Measurements from ENCODE around the gene BACH2. TPM values are rescaled to one million over a fixed set of nuclear protein-coding genes. Genes with fewer than 3 reads are reported as not detected.

BACH2 gene
- total RNA-seq, 1 donor from 2014 or later, result 90.4 TPM

DNA sequence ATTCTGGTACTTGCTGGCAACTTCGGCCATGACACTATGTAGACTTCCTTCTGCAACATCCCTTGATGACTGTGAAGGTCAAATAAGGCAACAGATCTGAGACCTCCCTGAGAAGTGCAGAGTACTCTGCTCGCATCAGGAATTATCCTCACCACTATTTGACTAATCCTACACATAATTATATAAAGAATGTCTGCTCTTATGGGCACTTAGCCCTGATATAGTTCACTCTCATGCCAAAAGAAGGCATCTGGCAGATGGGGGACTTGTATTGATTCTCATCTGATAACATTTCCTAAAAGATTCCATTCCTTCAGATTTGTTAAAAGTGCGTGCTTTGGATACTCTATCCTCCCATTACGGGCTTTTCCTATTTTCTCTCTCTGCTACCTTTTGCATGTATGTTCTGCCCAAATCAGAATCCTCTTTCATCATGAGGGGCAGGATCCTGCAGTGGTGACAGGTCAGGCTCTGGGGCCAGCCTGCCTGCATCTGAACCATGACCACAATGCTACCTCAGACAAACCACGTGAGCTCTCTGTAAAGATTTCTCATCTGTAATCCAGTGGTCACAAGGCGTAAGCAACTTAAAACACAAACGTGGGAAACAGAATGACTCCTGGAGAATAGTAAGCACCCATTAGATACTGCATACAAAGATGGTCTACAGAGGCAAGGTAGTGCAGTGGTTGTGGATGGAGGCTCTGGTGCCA, 268.4 kb downstream of the BACH2 start:
- intact Hi-C loops (cut with micrococcal nuclease), result loop anchor here (10.0 kb wide), 1 partner anchor 47 kb away; no protein-coding TSS in a partner anchor
- TF ChIP-seq, protein P1, sequence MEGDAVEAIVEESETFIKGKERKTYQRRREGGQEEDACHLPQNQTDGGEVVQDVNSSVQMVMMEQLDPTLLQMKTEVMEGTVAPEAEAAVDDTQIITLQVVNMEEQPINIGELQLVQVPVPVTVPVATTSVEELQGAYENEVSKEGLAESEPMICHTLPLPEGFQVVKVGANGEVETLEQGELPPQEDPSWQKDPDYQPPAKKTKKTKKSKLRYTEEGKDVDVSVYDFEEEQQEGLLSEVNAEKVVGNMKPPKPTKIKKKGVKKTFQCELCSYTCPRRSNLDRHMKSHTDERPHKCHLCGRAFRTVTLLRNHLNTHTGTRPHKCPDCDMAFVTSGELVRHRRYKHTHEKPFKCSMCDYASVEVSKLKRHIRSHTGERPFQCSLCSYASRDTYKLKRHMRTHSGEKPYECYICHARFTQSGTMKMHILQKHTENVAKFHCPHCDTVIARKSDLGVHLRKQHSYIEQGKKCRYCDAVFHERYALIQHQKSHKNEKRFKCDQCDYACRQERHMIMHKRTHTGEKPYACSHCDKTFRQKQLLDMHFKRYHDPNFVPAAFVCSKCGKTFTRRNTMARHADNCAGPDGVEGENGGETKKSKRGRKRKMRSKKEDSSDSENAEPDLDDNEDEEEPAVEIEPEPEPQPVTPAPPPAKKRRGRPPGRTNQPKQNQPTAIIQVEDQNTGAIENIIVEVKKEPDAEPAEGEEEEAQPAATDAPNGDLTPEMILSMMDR (IDR thresholded peaks at IDR 0.05), result no peak
- peaks cover 55% of the 10 kb centered on the region for H3K36me3 Mint-ChIP-seq (ENCODE audit: low read depth)

DNA sequence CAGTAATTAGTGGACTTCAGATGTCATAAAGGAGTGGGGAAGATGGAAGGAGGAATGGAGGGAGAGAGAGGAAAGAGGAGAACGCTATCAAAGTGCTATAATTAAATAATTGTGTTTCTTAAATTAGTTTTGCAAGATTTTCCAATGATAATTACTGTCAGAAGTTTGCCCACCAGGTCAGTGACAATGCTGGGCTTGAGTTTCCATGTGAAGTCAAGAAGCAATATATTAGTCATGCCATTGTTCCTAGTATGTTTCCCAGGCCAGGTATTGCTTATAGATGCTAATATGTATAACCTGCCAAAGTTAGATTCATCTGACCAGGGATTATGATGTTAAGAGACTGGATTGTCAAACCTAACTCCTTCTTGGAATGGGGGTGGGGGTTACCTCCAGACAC, 270.4 kb downstream of the BACH2 start:
- TF ChIP-seq, protein P1 (IDR thresholded peaks at IDR 0.05), result no peak
- Mint-ChIP-seq H3K9me3 (no peaks in the 10 kb centered on the region), H3K27ac (peak overlapping the region; percentile 67), H3K36me3 (ENCODE audit: low read depth) (peaks cover 64% of the 10 kb centered on the region), H3K4me3 (peak overlapping the region; percentile 44), H3K4me1 (peaks cover 65% of the 10 kb centered on the region), H3K27me3 (no peaks in the 10 kb centered on the region)
- POLR2A ChIA-PET, result no interaction called here
- intact Hi-C loops (cut with micrococcal nuclease), result loop anchor here (10.0 kb wide), 1 partner anchor 49 kb away; no protein-coding TSS in a partner anchor
- no peak for ATAC-seq (ENCODE audit: low read depth)
- CTCF ChIA-PET, result no interaction called here
- no peak for DNase-seq

More for the DNA sequence above, 268.4 kb downstream of the BACH2 start:
- ChIA-PET CTCF (no interaction called here), POLR2A (no interaction called here)
- H3K4me1 Mint-ChIP-seq, result peaks cover 68% of the 10 kb centered on the region
- ATAC-seq (ENCODE audit: low read depth) (no peak), DNase-seq (no peak)
- H3K27ac Mint-ChIP-seq, result peak overlapping the region; percentile 59
- no peaks in the 10 kb centered on the region for H3K9me3 Mint-ChIP-seq
- H3K27me3 Mint-ChIP-seq, result no peaks in the 10 kb centered on the region
- H3K4me3 Mint-ChIP-seq, result no peak overlapping the region

DNA sequence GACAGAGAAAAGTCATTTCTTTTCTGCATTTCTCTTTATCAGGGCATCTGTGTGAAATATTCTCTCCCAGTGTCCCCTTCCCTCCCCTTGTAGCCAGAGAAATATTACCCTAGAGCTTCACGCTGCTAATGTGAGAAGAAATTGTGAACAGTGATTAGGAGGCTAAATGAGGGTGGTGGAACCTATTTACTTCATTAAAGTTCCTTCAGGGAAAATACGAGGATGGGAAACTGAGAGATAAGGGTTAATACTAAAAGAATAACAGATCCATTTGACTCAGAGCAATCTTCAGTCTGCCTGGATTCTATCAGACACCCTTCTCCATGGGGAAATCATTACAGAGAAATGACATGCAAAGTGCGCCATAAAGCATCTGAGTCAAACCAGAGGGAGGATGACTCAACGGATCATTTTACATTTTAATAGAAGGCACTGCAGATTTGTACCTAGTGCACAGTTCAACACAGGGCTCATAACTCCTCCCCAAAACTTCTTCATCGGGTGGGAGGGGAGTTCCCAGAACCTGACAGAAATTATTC, 271.1 kb downstream of the BACH2 start:
- Mint-ChIP-seq H3K4me1 (peaks cover 68% of the 10 kb centered on the region), H3K27me3 (no peaks in the 10 kb centered on the region), H3K36me3 (ENCODE audit: low read depth) (peaks cover 69% of the 10 kb centered on the region), H3K27ac (peak overlapping the region; percentile 67), H3K4me3 (peak overlapping the region; percentile 44), H3K9me3 (no peaks in the 10 kb centered on the region)
- TF ChIP-seq, protein P1 (IDR thresholded peaks at IDR 0.05), result no peak
- no peak for DNase-seq
- CTCF ChIA-PET, result no interaction called here
- intact Hi-C loops (cut with micrococcal nuclease), result loop anchor here (2.0 to 10.0 kb wide), 2 partner anchors 17 to 49 kb away; no protein-coding TSS in a partner anchor
- peak; percentile 97 for ATAC-seq (ENCODE audit: low read depth)
- POLR2A ChIA-PET, result interaction anchor here (1.2 kb wide), 1 partner anchor 58 kb away, joined by 3 read pairs; no protein-coding TSS in a partner anchor

DNA sequence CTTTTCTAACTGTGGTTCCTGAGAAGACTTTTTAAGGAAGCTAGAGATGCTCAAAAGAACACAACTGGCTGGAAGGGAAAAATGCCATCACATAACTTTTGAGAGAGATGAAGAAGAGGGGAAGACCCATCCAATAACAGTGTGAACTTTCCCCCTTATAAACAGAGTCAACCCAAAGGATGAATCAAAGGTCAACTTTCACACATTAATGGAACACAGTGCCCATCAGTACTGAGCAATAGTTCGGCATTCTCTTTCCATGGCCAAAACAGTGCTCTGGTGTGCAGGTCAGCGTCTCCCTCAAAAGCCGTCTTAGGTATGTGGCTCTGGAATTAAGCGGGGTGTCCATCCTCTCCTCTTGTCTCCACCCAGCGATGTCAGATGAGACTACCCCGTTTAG, 272.0 kb downstream of the BACH2 start:
- no peaks in the 10 kb centered on the region for H3K9me3 Mint-ChIP-seq
- no peak overlapping the region for H3K4me3 Mint-ChIP-seq
- H3K4me1 Mint-ChIP-seq, result peaks cover 69% of the 10 kb centered on the region
- intact Hi-C loops (cut with micrococcal nuclease), result loop anchor here (2.0 to 10.0 kb wide), 2 partner anchors 16 to 50 kb away; no protein-coding TSS in a partner anchor
- peak overlapping the region; percentile 67 for H3K27ac Mint-ChIP-seq
- TF ChIP-seq, protein P1 (IDR thresholded peaks at IDR 0.05), result no peak
- ATAC-seq (ENCODE audit: low read depth) (no peak), DNase-seq (no peak)
- POLR2A ChIA-PET, result interaction anchor here (1.2 kb wide), 1 partner anchor 59 kb away, joined by 3 read pairs; no protein-coding TSS in a partner anchor
- peaks cover 68% of the 10 kb centered on the region for H3K36me3 Mint-ChIP-seq (ENCODE audit: low read depth)
- H3K27me3 Mint-ChIP-seq, result no peaks in the 10 kb centered on the region
- CTCF ChIA-PET, result no interaction called here

DNA sequence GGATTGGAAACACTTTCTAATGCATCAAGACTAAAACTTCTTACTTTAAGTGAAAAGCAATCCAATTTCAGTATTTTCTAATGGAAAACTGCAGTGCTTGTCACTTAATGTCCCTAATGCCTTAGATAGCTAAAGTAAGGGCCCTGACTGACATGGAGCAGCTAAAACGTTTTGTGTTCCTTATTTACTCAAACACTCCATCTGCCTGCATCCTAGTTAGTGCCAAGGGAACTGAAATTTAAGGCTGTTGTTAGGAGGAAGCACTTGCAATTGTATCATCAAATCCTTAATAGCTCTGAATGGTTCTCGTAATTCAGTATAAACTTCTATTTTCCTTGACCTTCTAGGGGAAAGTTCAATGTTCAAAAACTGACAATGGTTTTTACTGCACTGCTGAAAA, 274.9 kb downstream of the BACH2 start:
- Mint-ChIP-seq H3K36me3 (ENCODE audit: low read depth) (peaks cover 68% of the 10 kb centered on the region), H3K9me3 (no peaks in the 10 kb centered on the region), H3K27ac (no peak overlapping the region), H3K4me3 (no peak overlapping the region), H3K27me3 (no peaks in the 10 kb centered on the region), H3K4me1 (peaks cover 54% of the 10 kb centered on the region)
- DNase-seq (no peak), ATAC-seq (ENCODE audit: low read depth) (no peak)
- ChIA-PET POLR2A (no interaction called here), CTCF (no interaction called here)
- intact Hi-C loops (cut with micrococcal nuclease), result loop anchor here (10.0 kb wide), 1 partner anchor 53 kb away; no protein-coding TSS in a partner anchor
- TF ChIP-seq, protein P1 (IDR thresholded peaks at IDR 0.05), result no peak
